Astrocyte of the spinal cord (primary cell): ENCODE results near the gene TEP1.

Experiments used
- DNase-seq: peaks from one replicate; pipeline ENCODE4 v3.0.0; 2011; ENCODE audit warnings: low read depth, low spot score
- H3K4me3 ChIP-seq: 2 replicates; pipeline ENCODE4 v1.5.1; 2011; ENCODE audit warnings: low read depth, mild to moderate bottlenecking, low read length, moderate library complexity
- in situ Hi-C: cut with HindIII; loops from 2 replicates; pipeline ENCODE4 v1.10.0; 2017; ENCODE audit warnings: low sequenced_read_pairs
- TF ChIP-seq, protein P1 (sequence below): IDR thresholded peaks from 2 replicates; pipeline ENCODE4 v1.5.1; 2012; ENCODE audit warnings: low read depth, mild to moderate bottlenecking, low read length, inconsistent platforms

The TEP1 gene

DNA sequence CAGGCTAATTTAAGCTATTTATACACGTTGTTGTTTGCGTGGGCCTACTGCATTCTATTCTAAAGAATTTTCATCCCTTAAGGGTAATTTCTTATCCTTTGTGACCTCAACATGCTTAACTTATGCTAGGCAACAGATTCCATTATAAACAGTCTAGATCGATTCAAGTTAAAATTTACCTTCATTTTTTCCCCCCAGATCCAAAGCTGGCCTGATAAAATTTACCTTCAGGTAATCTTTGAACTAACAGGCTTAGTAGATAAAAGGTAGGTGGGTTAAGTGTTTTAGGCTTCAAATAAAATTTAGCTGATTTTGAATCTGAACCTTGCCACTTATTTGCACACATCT is 79.8 kb downstream of the TEP1 start:
- DNase-seq = no peak
- H3K4me3 ChIP-seq = peak overlapping the region; percentile 64
- in situ Hi-C loops = no loop called here
- TF ChIP-seq, protein P1, sequence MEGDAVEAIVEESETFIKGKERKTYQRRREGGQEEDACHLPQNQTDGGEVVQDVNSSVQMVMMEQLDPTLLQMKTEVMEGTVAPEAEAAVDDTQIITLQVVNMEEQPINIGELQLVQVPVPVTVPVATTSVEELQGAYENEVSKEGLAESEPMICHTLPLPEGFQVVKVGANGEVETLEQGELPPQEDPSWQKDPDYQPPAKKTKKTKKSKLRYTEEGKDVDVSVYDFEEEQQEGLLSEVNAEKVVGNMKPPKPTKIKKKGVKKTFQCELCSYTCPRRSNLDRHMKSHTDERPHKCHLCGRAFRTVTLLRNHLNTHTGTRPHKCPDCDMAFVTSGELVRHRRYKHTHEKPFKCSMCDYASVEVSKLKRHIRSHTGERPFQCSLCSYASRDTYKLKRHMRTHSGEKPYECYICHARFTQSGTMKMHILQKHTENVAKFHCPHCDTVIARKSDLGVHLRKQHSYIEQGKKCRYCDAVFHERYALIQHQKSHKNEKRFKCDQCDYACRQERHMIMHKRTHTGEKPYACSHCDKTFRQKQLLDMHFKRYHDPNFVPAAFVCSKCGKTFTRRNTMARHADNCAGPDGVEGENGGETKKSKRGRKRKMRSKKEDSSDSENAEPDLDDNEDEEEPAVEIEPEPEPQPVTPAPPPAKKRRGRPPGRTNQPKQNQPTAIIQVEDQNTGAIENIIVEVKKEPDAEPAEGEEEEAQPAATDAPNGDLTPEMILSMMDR = no peak

DNA sequence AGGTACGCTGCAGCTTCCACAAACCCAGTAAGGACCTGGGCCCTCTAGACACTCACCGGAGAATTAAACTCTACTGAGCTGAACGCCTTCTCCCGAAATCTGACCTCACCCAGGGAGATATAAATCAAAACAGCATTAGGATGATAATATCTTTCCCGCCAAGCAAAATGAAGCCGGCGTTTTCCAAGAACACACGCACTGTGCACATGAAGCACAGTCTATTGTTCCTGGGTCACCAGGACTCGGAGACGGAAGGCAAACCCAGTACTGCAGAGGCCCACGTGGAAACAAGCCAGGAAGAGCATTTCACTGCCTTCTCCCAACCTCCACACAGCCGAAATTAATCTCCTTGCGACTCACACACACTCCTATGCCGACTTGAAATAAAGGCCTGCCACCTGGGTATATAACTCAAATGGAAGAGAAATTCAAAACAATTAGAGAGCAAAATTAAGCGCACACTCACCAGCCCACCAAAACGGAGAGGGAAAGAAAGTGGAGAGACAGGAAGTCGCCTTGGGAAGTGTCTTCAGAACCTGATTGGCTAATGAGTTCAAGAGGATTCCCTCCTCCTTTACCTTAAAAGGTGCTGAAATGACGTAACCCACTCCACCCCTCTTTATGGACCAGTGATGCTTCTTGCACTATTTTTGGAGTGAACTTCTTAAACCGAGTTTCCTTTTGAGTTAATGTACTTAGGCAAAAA is 80.4 kb downstream of the TEP1 start, which contains the start of gene CCNB1IP1:
Gene CCNB1IP1 (minus strand): TSS at position 492 of the 706 bp plus-strand sequence. CDS start 16,756 bp downstream, outside the sequence.
- in situ Hi-C loops = no loop called here
- TF ChIP-seq, protein P1 = no peak
- DNase-seq = peak; percentile 92
- peak within 1 kb of the TSS; percentile 64 for H3K4me3 ChIP-seq

DNA sequence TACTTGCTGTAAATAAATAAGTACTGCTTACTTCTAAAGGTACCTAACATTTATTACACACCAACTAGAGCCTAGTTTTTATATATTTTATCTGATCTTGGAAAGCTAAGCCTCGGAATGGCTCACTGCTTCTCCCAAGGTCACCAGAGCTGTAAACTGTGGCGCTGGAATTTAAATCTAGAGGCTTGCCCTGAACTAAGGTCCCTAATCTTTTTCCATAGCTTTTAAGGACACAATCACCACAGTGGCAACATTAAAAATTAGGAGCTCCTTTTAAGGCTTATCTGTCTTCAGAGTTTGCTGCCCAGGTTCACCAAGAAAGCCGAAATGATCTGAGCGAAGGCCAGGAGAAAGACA is 80.9 kb downstream of the TEP1 start:
- TF ChIP-seq, protein P1 = no peak
- DNase-seq = no peak
- in situ Hi-C loops = no loop called here
- peak overlapping the region; percentile 64 for H3K4me3 ChIP-seq

DNA sequence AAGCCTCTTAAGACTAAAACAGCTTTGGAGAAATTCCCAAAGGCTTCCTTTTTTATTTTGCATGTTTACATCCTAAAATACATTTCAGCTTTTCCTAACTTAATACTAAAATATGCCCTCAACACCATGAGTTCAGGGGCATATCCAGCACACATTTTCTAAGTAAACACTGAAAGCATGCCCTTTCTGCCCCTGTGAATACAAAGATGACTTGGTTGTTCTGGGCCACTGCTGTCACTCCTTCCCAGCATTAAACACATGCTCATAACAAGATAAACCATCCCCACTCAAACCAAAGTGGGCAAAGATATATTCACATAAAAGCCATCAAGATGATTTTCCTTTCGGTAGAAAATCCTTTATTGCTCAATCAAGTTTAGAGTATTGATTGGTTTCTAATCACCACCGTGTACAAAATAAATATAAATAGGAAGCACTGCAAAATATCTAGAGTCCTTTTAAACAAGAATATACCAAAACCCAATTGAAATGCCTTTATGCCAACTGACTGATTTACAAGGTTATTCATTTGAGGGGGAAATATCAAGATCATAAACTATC is 82.2 kb downstream of the TEP1 start:
- TF ChIP-seq, protein P1 = no peak
- no peak overlapping the region for H3K4me3 ChIP-seq
- in situ Hi-C loops = no loop called here
- no peak for DNase-seq

DNA sequence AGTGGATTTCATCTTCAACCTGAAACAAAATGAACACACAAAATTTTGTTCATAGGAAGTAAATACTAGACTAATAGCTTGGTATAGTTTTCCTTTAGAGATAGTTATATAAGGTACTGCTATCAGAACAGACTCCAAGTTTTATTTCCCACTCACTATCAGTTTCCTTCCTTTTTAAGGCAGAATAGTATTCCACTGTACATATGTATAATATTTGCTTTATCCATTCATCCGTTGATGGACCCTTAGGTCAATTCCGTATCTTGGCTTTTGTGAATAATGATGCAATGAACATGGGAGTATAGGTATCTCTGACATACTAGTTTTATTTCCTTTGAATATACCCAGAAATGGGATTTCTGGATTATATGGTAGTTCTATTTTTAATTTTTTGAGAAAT is 83.9 kb downstream of the TEP1 start:
- DNase-seq = no peak
- no peak overlapping the region for H3K4me3 ChIP-seq
- in situ Hi-C loops = no loop called here
- TF ChIP-seq, protein P1 = no peak

DNA sequence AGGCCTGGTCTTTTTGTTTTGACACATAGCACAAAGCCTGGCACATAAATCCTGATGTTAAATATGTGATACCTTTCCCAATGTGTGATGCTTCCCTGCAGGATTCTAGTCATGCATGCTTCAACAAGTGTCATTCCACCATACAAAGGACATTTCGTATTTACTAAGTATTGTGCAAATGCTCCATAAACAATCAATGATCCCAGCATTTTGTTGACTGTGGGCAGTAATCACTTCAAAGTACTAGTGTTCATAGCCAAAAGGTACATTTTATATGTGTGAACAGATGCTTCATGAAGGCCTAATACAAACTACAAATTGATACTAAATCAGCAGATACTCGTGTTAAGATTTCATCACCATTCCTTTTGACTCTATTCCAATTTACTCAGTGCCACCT is 84.6 kb downstream of the TEP1 start:
- TF ChIP-seq, protein P1 = no peak
- H3K4me3 ChIP-seq = no peak overlapping the region
- in situ Hi-C loops = no loop called here
- DNase-seq = no peak
